Mucosa of descending colon (tissue), 3 donors: ENCODE results near the gene MLLT3. TPM values are rescaled to one million over a fixed set of nuclear protein-coding genes. Genes with fewer than 3 reads are reported as not detected.

Experiments used
- ATAC-seq: fragments of 200-7000 bp; cut with Tn5 transposase; one replicate; pipeline ENCODE4 v1.9.1; 2020; ENCODE audit warnings: mild to moderate bottlenecking, moderate library complexity
- DNase-seq, 3 donors: peaks; one replicate each; pipeline ENCODE4 v3.0.0-alpha.2; 2020
- H3K36me3 ChIP-seq: fragments of 200-600 bp; one replicate; pipeline ENCODE4 v1.8.0; 2021; ENCODE audit warnings: low read depth, mild to moderate bottlenecking
- H3K4me1 ChIP-seq: fragments of 200-600 bp; one replicate; pipeline ENCODE4 v1.8.0; 2021; ENCODE audit warnings: low read depth, mild to moderate bottlenecking
- H3K4me3 ChIP-seq: fragments of 200-600 bp; one replicate; pipeline ENCODE4 v1.8.0; 2021; ENCODE audit warnings: mild to moderate bottlenecking
- H3K9me3 ChIP-seq: fragments of 200-600 bp; one replicate; pipeline ENCODE4 v1.8.0; 2021; ENCODE audit warnings: mild to moderate bottlenecking
- CTCF ChIP-seq: fragments of 200-600 bp; IDR thresholded peaks from one replicate; pipeline ENCODE4 v1.8.0; 2022; ENCODE audit warnings: antibody characterized with exemption, mild to moderate bottlenecking
- intact Hi-C, 2 donors: fragments of 100-400 bp; cut with DNase I in 1 of 2; cut with micrococcal nuclease in 1 of 2; formaldehyde crosslinking; loops; one replicate each; pipeline versions ENCODE4 v1.11.0 to v1.11.1; 2022; cut with DNase I, micrococcal nuclease
- total RNA-seq, 3 donors: library from RNA; stranded (reverse); fragmentation: NEBNext Ultra II Directional in 2 of 3; extraction: Animal tissue kit (Norgen Biotek cat#: 25700) in 2 of 3; gene quantifications; one replicate each; pipeline versions ENCODE4 v1.2.1 to v1.2.4, GENCODE V29; 2021 to 2023
- donor health status: DM: no; HTN: no; CAD: no; lungs with moderate emphysema.
- donor health status: DM: no; HTN: no; CAD: no.
- donor health status: DM: no; HTN: yes; CAD: no.

Gene MLLT3
- total RNA-seq, 3 donors from 2014 or later = 35.1 to 53.7 (median 46.5) TPM

GRCh38 chr9:20640331-20641187, 18.3 kb upstream of the MLLT3 start:
- Histone ChIP-seq H3K4me3 (no peak overlapping the region), H3K9me3 (no peaks in the 10 kb centered on the region), H3K36me3 (no peaks in the 10 kb centered on the region), H3K4me1 (no peaks in the 10 kb centered on the region)
- peak; percentile 61 for ATAC-seq
- intact Hi-C loops = no loop called here
- peak; percentile 72 to 86 (median 77) for DNase-seq
- no peak for TF ChIP-seq CTCF

- intact Hi-C loops = no loop called here
- DNase-seq = no peak
- Histone ChIP-seq H3K9me3 (no peaks in the 10 kb centered on the region), H3K4me3 (no peak overlapping the region), H3K4me1 (no peaks in the 10 kb centered on the region), H3K36me3 (no peaks in the 10 kb centered on the region)
- TF ChIP-seq CTCF = no peak
- ATAC-seq = no peak
Measured at GRCh38 chr9:20636888-20637440, 14.7 kb upstream of the MLLT3 start.

- no peaks in the 10 kb centered on the region for H3K36me3 ChIP-seq
- no peak for TF ChIP-seq CTCF
- no peak overlapping the region for H3K4me3 ChIP-seq
- H3K4me1 ChIP-seq = no peaks in the 10 kb centered on the region
- H3K9me3 ChIP-seq = no peaks in the 10 kb centered on the region
- DNase-seq (no peak), ATAC-seq (no peak)
- intact Hi-C loops = no loop called here
Measured at GRCh38 chr9:20634895-20635294, 12.6 kb upstream of the MLLT3 start.

GRCh38 chr9:20632705-20633104, 10.4 kb upstream of the MLLT3 start:
- intact Hi-C loops = no loop called here
- ATAC-seq (no peak), DNase-seq (no peak)
- H3K9me3 ChIP-seq = no peaks in the 10 kb centered on the region
- no peaks in the 10 kb centered on the region for H3K36me3 ChIP-seq
- no peak overlapping the region for H3K4me3 ChIP-seq
- no peaks in the 10 kb centered on the region for H3K4me1 ChIP-seq
- TF ChIP-seq CTCF = no peak

- no peaks in the 10 kb centered on the region for H3K4me1 ChIP-seq
- no peak for DNase-seq
- TF ChIP-seq CTCF = no peak
- no peaks in the 10 kb centered on the region for H3K9me3 ChIP-seq
- intact Hi-C loops = no loop called here
- H3K4me3 ChIP-seq = no peak overlapping the region
- no peaks in the 10 kb centered on the region for H3K36me3 ChIP-seq
- no peak for ATAC-seq
Measured at GRCh38 chr9:20630241-20630943, 8.1 kb upstream of the MLLT3 start.
